Caco-2 (cell line): ENCODE results near the gene BUD23. TPM values are rescaled to one million over a fixed set of nuclear protein-coding genes. Genes with fewer than 3 reads are reported as not detected.
A peak's percentile ranks its signal among the peaks of the same experiment; 100 is the strongest.
"Not testable (repeated sequence)": the region's sequence is repeated elsewhere in the genome, so short reads cannot be mapped to it uniquely, and the experiment has no call there.

Experiments
- BruUV-seq: library from RNA; stranded (reverse); fragments of 400-500 nt; replicated peaks from 2 replicates; lab custom pipeline; 2021; lab: Mats Ljungman, UMichigan
- CTCF ChIA-PET: fragments of 300-600 bp; sonication (Branson Sonifier 250); formaldehyde crosslinking; loops from one replicate; lab custom pipeline; 2022; ENCODE audit warnings: antibody characterized with exemption; lab: Charles Lee
- POLR2A ChIA-PET: fragments of 300-600 bp; sonication (Branson Sonifier 250); formaldehyde crosslinking; loops from one replicate; lab custom pipeline; 2022; ENCODE audit warnings: antibody characterized with exemption; lab: Charles Lee
- DNase-seq, 2 experiments: peaks; one replicate each; pipeline versions ENCODE4 v3.0.0 to v3.0.0-alpha.2; 2020 to 2022
- H3K27me3 ChIP-seq: replicated peaks from 2 replicates; pipeline ENCODE4 v1.6.0; 2011; ENCODE audit warnings: low read length; ENCODE audit not compliant: control insufficient read depth, insufficient read depth
- H3K36me3 ChIP-seq: 2 replicates; pipeline ENCODE4 v1.5.1; 2011; ENCODE audit warnings: low read length; ENCODE audit not compliant: control insufficient read depth, insufficient read depth
- H3K4me1 ChIP-seq: fragments of 250-450 bp; sonication (Bioruptor Pico); 2 replicates; pipeline ENCODE4 v1.5.1; 2020; ENCODE audit warnings: mild to moderate bottlenecking
- H3K4me3 ChIP-seq: 2 replicates; pipeline ENCODE4 v1.5.1; 2011; ENCODE audit warnings: low read depth, mild to moderate bottlenecking, control low read depth, low read length
- H3K9me3 ChIP-seq: fragments of 250-450 bp; sonication (Bioruptor Pico); 2 replicates; pipeline ENCODE4 v1.5.1; 2020; ENCODE audit warnings: mild to moderate bottlenecking, moderate library complexity
- H3K27ac Mint-ChIP-seq: one replicate; pipeline ENCODE4 v1.8.0; 2022; ENCODE audit warnings: mixed read lengths; ENCODE audit not compliant: unreplicated experiment
- H3K27me3 Mint-ChIP-seq: one replicate; pipeline ENCODE4 v1.8.0; 2022; ENCODE audit warnings: mixed read lengths; ENCODE audit not compliant: insufficient read depth, unreplicated experiment
- H3K36me3 Mint-ChIP-seq: one replicate; pipeline ENCODE4 v1.8.0; 2022; ENCODE audit warnings: mild to moderate bottlenecking, mixed read lengths; ENCODE audit not compliant: insufficient read depth, unreplicated experiment
- H3K4me1 Mint-ChIP-seq: one replicate; pipeline ENCODE4 v1.8.0; 2022; ENCODE audit warnings: low read depth, mixed read lengths; ENCODE audit not compliant: unreplicated experiment
- H3K4me3 Mint-ChIP-seq: one replicate; pipeline ENCODE4 v1.8.0; 2022; ENCODE audit warnings: mild to moderate bottlenecking, moderate library complexity, mixed read lengths; ENCODE audit not compliant: unreplicated experiment
- H3K9me3 Mint-ChIP-seq: one replicate; pipeline ENCODE4 v1.8.0; 2022; ENCODE audit warnings: mixed read lengths; ENCODE audit not compliant: unreplicated experiment
- CTCF ChIP-seq, 2 experiments: fragments of 200-600 bp in 1 of 2; IDR thresholded peaks; 1 replicate in 1 of 2; 2 replicates in 1 of 2; pipeline versions ENCODE4 v1.5.1 to v1.8.0; 2011 to 2022; ENCODE audit warnings: antibody characterized with exemption in 1 of 2, control low read depth in 1 of 2, inconsistent platforms in 1 of 2, low read depth in 1 of 2, low read length in 1 of 2, mild to moderate bottlenecking in 1 of 2, moderate library complexity in 1 of 2; ENCODE audit not compliant: insufficient read depth in 1 of 2, severe bottlenecking in 1 of 2, unreplicated experiment in 1 of 2
- intact Hi-C: fragments of 100-400 bp; cut with micrococcal nuclease; formaldehyde crosslinking; loops from one replicate; pipeline ENCODE4 v1.10.0; 2022; ENCODE audit not compliant: unreplicated experiment
- total RNA-seq: library from RNA; stranded (reverse); gene quantifications from 2 replicates; pipeline ENCODE4 v1.2.3, GENCODE V29; 2022

The BUD23 gene
- total RNA-seq, 1 experiment from 2014 or later: 144 TPM

- DNase-seq: no peak
- no peaks in the 10 kb centered on the region for H3K27me3 Mint-ChIP-seq
- intact Hi-C loops: loop anchor here (5.0 kb wide), 1 partner anchor 97 kb away; the partner anchor contains the start of gene MLXIPL
- ChIA-PET POLR2A (interaction anchor here (0.6 to 1.3 kb wide), 4 partner anchors 14 to 166 kb away, joined by 4 to 6 read pairs (median 4); partner anchors contain the start of genes ABHD11 and MLXIPL), CTCF (interaction anchor here (0.5 to 1.6 kb wide), 6 partner anchors 9 to 136 kb away, joined by 3 to 7 read pairs (median 4); partner anchors contain the start of gene ABHD11)
- no peaks in the 10 kb centered on the region for H3K9me3 ChIP-seq
- peak overlapping the region; percentile 75 for H3K27ac Mint-ChIP-seq
- H3K4me1 ChIP-seq: peaks cover 37% of the 10 kb centered on the region
- no peaks in the 10 kb centered on the region for H3K27me3 ChIP-seq
- BruUV-seq: no TSS peak
- H3K36me3 ChIP-seq: no peaks in the 10 kb centered on the region; the same call in 1 of the 2 replicates
- TF ChIP-seq CTCF (IDR thresholded peaks at IDR 0.05; ENCODE audit: insufficient read depth in 1 of 2, low read depth in 1 of 2, low read length in 1 of 2, severe bottlenecking in 1 of 2, unreplicated experiment in 1 of 2): no peak
- H3K9me3 Mint-ChIP-seq: no peaks in the 10 kb centered on the region
- H3K4me3 ChIP-seq: peak overlapping the region; percentile 89
- peaks cover 16% of the 10 kb centered on the region for H3K4me1 Mint-ChIP-seq
- H3K36me3 Mint-ChIP-seq: peaks cover 23% of the 10 kb centered on the region
- peak overlapping the region; percentile 73 for H3K4me3 Mint-ChIP-seq
Observed at GRCh38 chr7:73719806-73720169, 36.4 kb downstream of the BUD23 start.

- BruUV-seq, H3K4me3 ChIP-seq, intact Hi-C loops, H3K9me3 Mint-ChIP-seq, DNase-seq, H3K36me3 ChIP-seq, H3K27me3 ChIP-seq, H3K9me3 ChIP-seq, H3K27me3 Mint-ChIP-seq: not testable (repeated sequence)
- Mint-ChIP-seq H3K4me1 (peaks cover 16% of the 10 kb centered on the region), H3K27ac (peak overlapping the region; percentile 75), H3K36me3 (peaks cover 17% of the 10 kb centered on the region), H3K4me3 (peak overlapping the region; percentile 73)
- ChIA-PET POLR2A (interaction anchor here (0.6 to 1.1 kb wide), 3 partner anchors 14 to 167 kb away, joined by 4 read pairs; partner anchors contain the start of gene MLXIPL), CTCF (interaction anchor here (1.2 to 1.6 kb wide), 3 partner anchors 8 to 113 kb away, joined by 3 to 7 read pairs (median 5); partner anchors contain the start of gene ABHD11)
- peaks cover 30% of the 10 kb centered on the region for H3K4me1 ChIP-seq
Observed at GRCh38 chr7:73720443-73720842, 37.0 kb downstream of the BUD23 start.

GRCh38 chr7:73721377-73721817, 38.0 kb downstream of the BUD23 start:
- CTCF ChIA-PET: no interaction called here
- Mint-ChIP-seq H3K9me3 (no peaks in the 10 kb centered on the region), H3K27me3 (no peaks in the 10 kb centered on the region), H3K36me3 (peaks cover 11% of the 10 kb centered on the region), H3K4me1 (peaks cover 12% of the 10 kb centered on the region), H3K27ac (no peak overlapping the region), H3K4me3 (peak overlapping the region; percentile 64)
- intact Hi-C loops: no loop called here
- no peak for TF ChIP-seq CTCF (IDR thresholded peaks at IDR 0.05; ENCODE audit: insufficient read depth in 1 of 2, low read depth in 1 of 2, low read length in 1 of 2, severe bottlenecking in 1 of 2, unreplicated experiment in 1 of 2)
- no TSS peak for BruUV-seq
- Histone ChIP-seq H3K9me3 (no peaks in the 10 kb centered on the region), H3K4me3 (no peak overlapping the region), H3K27me3 (no peaks in the 10 kb centered on the region), H3K4me1 (peaks cover 22% of the 10 kb centered on the region), H3K36me3 (no peaks in the 10 kb centered on the region; the same call in 1 of the 2 replicates)
- no peak for DNase-seq
- POLR2A ChIA-PET: no interaction called here

GRCh38 chr7:73722182-73722581, 38.8 kb downstream of the BUD23 start:
- H3K4me1 ChIP-seq: peaks cover 17% of the 10 kb centered on the region
- H3K36me3 ChIP-seq, H3K36me3 Mint-ChIP-seq, H3K27me3 Mint-ChIP-seq, POLR2A ChIA-PET, H3K9me3 ChIP-seq, CTCF ChIA-PET, intact Hi-C loops, BruUV-seq, DNase-seq, H3K4me1 Mint-ChIP-seq, H3K9me3 Mint-ChIP-seq, H3K27ac Mint-ChIP-seq, H3K4me3 ChIP-seq, H3K4me3 Mint-ChIP-seq, H3K27me3 ChIP-seq: not testable (repeated sequence)
